Endothelial cell of umbilical vein (primary cell): Measurements from ENCODE around the gene AMH.

Experiments used
- CTCF ChIP-seq, 2 donors: IDR thresholded peaks; 1 replicate in 1 of 2; 2 replicates in 1 of 2; pipeline ENCODE4 v1.5.1; 2011; ENCODE audit warnings: low read length in 2 of 2, mild to moderate bottlenecking in 2 of 2, moderate library complexity in 2 of 2, control low read depth in 1 of 2, inconsistent platforms in 1 of 2, low read depth in 1 of 2; ENCODE audit not compliant: insufficient read depth in 1 of 2; ENCODE audit errors: extremely low read depth in 1 of 2
- EZH2 ChIP-seq: IDR thresholded peaks from 2 replicates; pipeline ENCODE4 v1.6.1; 2012; ENCODE audit warnings: borderline replicate concordance, low read depth, mild to moderate bottlenecking, moderate library complexity, low read length, inconsistent platforms; ENCODE audit not compliant: severe bottlenecking
- FOS ChIP-seq: IDR thresholded peaks from 2 replicates; pipeline ENCODE4 v1.6.1; 2011; ENCODE audit warnings: mild to moderate bottlenecking, low read length, moderate library complexity, borderline replicate concordance; ENCODE audit not compliant: insufficient read depth
- GATA2 ChIP-seq: IDR thresholded peaks from 2 replicates; pipeline ENCODE4 v1.7.0; 2011; ENCODE audit warnings: low read depth, mild to moderate bottlenecking, moderate library complexity, mixed read lengths, low read length; ENCODE audit not compliant: insufficient read length, insufficient read depth
- JUN ChIP-seq: IDR thresholded peaks from 2 replicates; pipeline ENCODE4 v1.6.1; 2011; ENCODE audit warnings: borderline replicate concordance, low read depth; ENCODE audit not compliant: insufficient read length, insufficient read depth
- MAX ChIP-seq: IDR thresholded peaks from 2 replicates; pipeline ENCODE4 v1.6.1; 2011; ENCODE audit not compliant: insufficient read depth, insufficient read length
- MYC ChIP-seq: IDR thresholded peaks from one replicate; pipeline ENCODE4 v1.6.1; 2011; ENCODE audit warnings: mild to moderate bottlenecking, low read depth, low read length
- POLR2A ChIP-seq: IDR thresholded peaks from 2 replicates; pipeline ENCODE4 v1.6.1; 2012; ENCODE audit warnings: low read depth, mild to moderate bottlenecking, control low read depth, low read length
- POLR2AphosphoS5 ChIP-seq: IDR thresholded peaks from 2 replicates; pipeline ENCODE4 v1.6.1; 2012; ENCODE audit warnings: low read depth, mild to moderate bottlenecking, control low read depth, low read length, moderate library complexity; ENCODE audit not compliant: insufficient read depth

DNA sequence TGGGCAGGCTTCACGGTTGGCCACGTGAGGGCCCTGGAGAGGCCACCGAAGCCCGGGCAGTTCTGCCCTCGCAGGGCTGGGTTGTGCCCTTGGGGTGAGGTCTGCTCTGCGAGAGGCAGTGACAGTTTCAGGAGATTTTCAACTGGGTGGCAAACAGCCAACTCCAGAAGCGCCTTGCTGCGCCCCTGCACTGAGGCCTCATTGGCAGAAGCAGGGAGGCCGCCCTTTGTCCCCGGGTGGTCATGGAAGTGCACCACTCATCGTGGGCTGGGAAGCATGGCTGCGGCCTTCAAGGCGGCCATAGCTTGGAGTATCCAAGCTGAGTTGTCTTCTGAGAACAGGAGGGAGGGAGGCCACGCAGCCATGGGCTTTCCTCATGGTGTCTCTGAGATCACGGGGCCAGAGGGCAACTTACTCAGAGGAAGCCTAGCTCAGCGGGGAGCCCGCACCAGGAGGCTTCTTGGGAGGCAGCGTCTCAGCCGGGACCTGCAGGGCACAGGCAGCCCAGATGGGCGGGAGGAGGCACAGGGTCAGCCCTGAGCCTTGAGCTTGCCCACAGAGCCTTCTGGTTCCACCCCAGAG lies 27.8 kb upstream of the AMH start:
- no peak for TF ChIP-seq CTCF (IDR thresholded peaks at IDR 0.05; ENCODE audit: extremely low read depth in 1 of 2, insufficient read depth in 1 of 2, low read depth in 1 of 2, low read length in 2 of 2)
- TF ChIP-seq EZH2, result no peak
- no peak for TF ChIP-seq POLR2AphosphoS5
- no peak for TF ChIP-seq GATA2
- no peak for TF ChIP-seq JUN
- no peak for TF ChIP-seq MAX
- no peak for TF ChIP-seq POLR2A
- no peak for TF ChIP-seq FOS
- no peak for TF ChIP-seq MYC
